KMS-11 (cell line): ENCODE results near the gene CLCN5.

Experiments
- H2AFZ ChIP-seq: fragments of 200-600 bp; sonication (generic); 2 replicates; pipeline ENCODE4 v1.6.1; 2016; ENCODE audit warnings: antibody characterized with exemption, mixed run types, low read depth
- H3K27ac ChIP-seq: fragments of 200-600 bp; sonication (generic); 2 replicates; pipeline ENCODE4 v1.6.1; 2016; ENCODE audit warnings: mild to moderate bottlenecking, mixed run types
- H3K27me3 ChIP-seq: fragments of 200-600 bp; sonication (generic); 2 replicates; pipeline ENCODE4 v1.6.1; 2017; ENCODE audit warnings: mild to moderate bottlenecking, low read depth, mixed run types, moderate library complexity; ENCODE audit not compliant: insufficient read depth
- H3K36me3 ChIP-seq: fragments of 200-600 bp; sonication (generic); 2 replicates; pipeline ENCODE4 v1.6.1; 2017; ENCODE audit warnings: mild to moderate bottlenecking, mixed run types; ENCODE audit not compliant: insufficient read depth
- H3K4me1 ChIP-seq: fragments of 200-600 bp; sonication (generic); 2 replicates; pipeline ENCODE4 v1.6.1; 2016; ENCODE audit warnings: mild to moderate bottlenecking, low read depth, mixed run types; ENCODE audit not compliant: poor library complexity, severe bottlenecking
- H3K4me2 ChIP-seq: fragments of 200-600 bp; sonication (generic); 2 replicates; pipeline ENCODE4 v1.7.0; 2016; ENCODE audit warnings: mild to moderate bottlenecking, mixed run types
- H3K4me3 ChIP-seq: fragments of 200-600 bp; sonication (generic); IDR thresholded peaks from 2 replicates; pipeline ENCODE4 v1.6.1; 2017; ENCODE audit warnings: low read depth, low read length, mixed read lengths; ENCODE audit not compliant: insufficient read depth
- H3K79me2 ChIP-seq: fragments of 200-600 bp; sonication (generic); 2 replicates; pipeline ENCODE4 v1.6.1; 2016; ENCODE audit warnings: low read depth, mixed run types; ENCODE audit not compliant: insufficient read depth
- H3K9ac ChIP-seq: fragments of 200-600 bp; sonication (generic); 2 replicates; pipeline ENCODE4 v1.6.1; 2016; ENCODE audit warnings: mild to moderate bottlenecking, mixed run types
- H4K20me1 ChIP-seq: fragments of 200-600 bp; sonication (generic); 2 replicates; pipeline ENCODE4 v1.6.1; 2016; ENCODE audit warnings: mild to moderate bottlenecking, mixed run types; ENCODE audit not compliant: insufficient read depth
- TF ChIP-seq, protein P1 (sequence below): fragments of 200-600 bp; sonication (generic); conservative IDR thresholded peaks from 2 replicates; pipeline ENCODE4 v1.6.1; 2017; ENCODE audit warnings: low read depth, mild to moderate bottlenecking, antibody characterized with exemption, low read length, moderate library complexity, mixed read lengths

CLCN5 gene

DNA sequence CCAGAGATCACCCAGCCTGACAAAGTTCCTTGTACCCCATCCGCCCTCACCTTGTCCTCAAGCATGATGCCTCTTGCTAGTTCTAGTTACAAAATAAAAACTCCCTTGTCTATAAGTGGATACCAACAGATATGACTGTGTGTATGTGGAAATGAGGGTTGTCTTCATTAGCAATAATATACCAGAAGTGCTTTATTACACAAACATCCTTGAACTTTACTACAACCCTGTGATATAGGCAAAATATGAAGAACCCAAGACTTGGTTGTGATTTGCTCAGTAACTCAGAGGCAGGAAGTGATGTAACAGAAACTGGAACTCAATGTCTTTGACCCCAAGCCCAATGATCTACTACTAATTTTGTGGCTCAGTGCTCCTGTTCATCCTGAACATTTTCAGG, 180.8 kb downstream of the CLCN5 start:
- TF ChIP-seq, protein P1, sequence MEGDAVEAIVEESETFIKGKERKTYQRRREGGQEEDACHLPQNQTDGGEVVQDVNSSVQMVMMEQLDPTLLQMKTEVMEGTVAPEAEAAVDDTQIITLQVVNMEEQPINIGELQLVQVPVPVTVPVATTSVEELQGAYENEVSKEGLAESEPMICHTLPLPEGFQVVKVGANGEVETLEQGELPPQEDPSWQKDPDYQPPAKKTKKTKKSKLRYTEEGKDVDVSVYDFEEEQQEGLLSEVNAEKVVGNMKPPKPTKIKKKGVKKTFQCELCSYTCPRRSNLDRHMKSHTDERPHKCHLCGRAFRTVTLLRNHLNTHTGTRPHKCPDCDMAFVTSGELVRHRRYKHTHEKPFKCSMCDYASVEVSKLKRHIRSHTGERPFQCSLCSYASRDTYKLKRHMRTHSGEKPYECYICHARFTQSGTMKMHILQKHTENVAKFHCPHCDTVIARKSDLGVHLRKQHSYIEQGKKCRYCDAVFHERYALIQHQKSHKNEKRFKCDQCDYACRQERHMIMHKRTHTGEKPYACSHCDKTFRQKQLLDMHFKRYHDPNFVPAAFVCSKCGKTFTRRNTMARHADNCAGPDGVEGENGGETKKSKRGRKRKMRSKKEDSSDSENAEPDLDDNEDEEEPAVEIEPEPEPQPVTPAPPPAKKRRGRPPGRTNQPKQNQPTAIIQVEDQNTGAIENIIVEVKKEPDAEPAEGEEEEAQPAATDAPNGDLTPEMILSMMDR = no peak
- Histone ChIP-seq H3K36me3 (no peaks in the 10 kb centered on the region), H3K4me1 (no peaks in the 10 kb centered on the region), H3K27ac (no peak overlapping the region), H3K79me2 (no peaks in the 10 kb centered on the region), H4K20me1 (no peaks in the 10 kb centered on the region), H3K4me3 (no peak overlapping the region), H3K27me3 (no peaks in the 10 kb centered on the region), H3K4me2 (no peak overlapping the region), H2AFZ (no peak overlapping the region), H3K9ac (no peak overlapping the region)

DNA sequence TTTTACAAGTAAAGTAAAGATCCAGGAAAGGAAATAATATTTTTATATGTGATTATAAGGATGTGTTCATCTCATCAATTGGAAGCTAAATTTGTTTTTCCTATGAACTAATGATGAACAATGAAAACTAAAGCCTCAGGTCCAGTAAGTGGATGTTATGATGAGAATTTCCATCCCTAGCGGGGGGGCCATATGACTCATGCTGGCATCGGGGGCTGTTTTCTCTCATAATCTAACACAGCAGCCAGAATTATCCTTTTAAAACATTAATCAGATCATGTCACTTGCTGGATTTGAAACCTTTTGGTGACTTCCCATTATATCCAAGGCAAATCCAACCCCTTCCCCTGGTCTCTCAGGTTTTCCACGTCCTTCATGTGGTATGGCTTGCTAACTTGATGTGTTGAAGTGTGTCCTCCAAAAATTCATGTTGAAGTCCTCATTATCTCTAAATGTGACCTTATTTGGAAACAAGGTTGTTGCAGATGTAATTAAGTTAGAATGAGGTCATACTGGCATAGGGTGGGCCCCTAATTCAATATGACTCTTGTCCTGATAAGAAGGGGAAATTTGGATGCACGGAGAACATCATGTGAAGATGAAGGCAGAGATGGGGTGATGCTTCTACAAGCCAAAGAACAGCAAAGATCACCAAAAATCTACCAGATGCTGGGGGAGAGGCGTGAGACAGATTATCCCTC, 181.6 kb downstream of the CLCN5 start:
- Histone ChIP-seq H3K36me3 (no peaks in the 10 kb centered on the region), H3K79me2 (no peaks in the 10 kb centered on the region), H3K9ac (no peak overlapping the region), H2AFZ (no peak overlapping the region), H3K4me3 (no peak overlapping the region), H3K4me2 (no peak overlapping the region), H3K27ac (no peak overlapping the region), H3K27me3 (no peaks in the 10 kb centered on the region), H4K20me1 (no peaks in the 10 kb centered on the region), H3K4me1 (no peaks in the 10 kb centered on the region)
- TF ChIP-seq, protein P1 = no peak

DNA sequence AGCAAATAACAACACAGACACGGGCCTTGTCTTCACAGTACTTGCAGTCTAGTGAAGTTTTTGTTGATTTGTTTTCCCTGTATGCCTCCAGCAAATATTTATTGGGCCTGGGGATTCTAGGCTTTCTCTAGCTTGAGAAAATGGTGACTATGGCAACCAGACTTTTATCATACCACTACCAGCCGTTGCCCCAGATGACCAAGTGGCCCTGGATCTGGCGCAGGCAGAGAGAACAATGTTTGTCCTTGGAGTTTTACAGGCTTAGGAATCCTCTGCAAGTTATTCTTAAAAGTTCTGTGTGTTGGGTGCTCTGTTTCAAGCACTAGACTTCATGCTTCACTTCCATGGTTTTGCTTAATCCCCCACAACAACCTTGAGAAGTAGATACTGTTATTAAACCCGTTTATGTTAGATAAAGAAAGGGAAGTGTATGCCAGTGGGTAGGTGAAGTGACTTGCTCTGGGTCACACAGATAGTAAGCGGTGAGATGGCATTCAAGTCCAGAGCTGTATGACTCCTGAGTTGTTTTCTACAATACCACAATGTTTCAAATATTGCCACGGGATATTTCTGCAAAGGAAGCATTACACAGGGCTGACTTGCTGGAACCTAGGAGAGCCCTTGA, 183.8 kb downstream of the CLCN5 start:
- H3K27ac ChIP-seq = no peak overlapping the region
- H2AFZ ChIP-seq = no peak overlapping the region
- no peak overlapping the region for H3K9ac ChIP-seq
- TF ChIP-seq, protein P1 = no peak
- H3K4me1 ChIP-seq = no peaks in the 10 kb centered on the region
- H3K4me2 ChIP-seq = no peak overlapping the region
- no peaks in the 10 kb centered on the region for H3K79me2 ChIP-seq
- H4K20me1 ChIP-seq = no peaks in the 10 kb centered on the region
- H3K27me3 ChIP-seq = no peaks in the 10 kb centered on the region
- no peaks in the 10 kb centered on the region for H3K36me3 ChIP-seq
- no peak overlapping the region for H3K4me3 ChIP-seq

DNA sequence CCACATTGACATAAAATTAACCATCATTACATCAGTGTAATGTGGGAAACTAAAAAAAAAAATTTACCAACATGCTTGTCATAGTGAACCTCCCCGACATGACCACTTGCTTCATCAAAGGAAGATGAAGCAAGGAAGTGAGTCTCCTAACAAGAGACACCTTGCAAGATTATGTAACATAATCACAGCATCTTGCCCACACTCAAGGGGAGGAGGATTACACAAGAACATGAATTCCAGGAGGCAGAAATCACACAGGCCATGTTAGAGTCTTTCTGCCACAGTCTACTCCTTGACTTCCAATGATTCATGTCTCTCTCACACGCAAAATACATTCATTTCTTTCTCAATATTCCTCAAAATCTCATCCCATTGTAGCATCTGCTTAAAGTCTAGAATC, 185.1 kb downstream of the CLCN5 start:
- Histone ChIP-seq H3K4me2 (no peak overlapping the region), H3K36me3 (no peaks in the 10 kb centered on the region), H3K27me3 (no peaks in the 10 kb centered on the region), H2AFZ (no peak overlapping the region), H3K4me3 (no peak overlapping the region), H3K27ac (no peak overlapping the region), H3K9ac (no peak overlapping the region), H3K79me2 (no peaks in the 10 kb centered on the region), H3K4me1 (no peaks in the 10 kb centered on the region), H4K20me1 (no peaks in the 10 kb centered on the region)
- TF ChIP-seq, protein P1 = no peak
